GM23338 (cell line): Measurements from ENCODE around the gene NABP1.

ENCODE experiments used
- CREB1 ChIP-seq: fragments of 250-450 bp; sonication (Bioruptor Pico); IDR thresholded peaks from 2 replicates; pipeline ENCODE4 v1.5.0; 2020; ENCODE audit warnings: low read depth, mild to moderate bottlenecking, moderate library complexity
- CTCF ChIP-seq, 2 experiments: fragments of 200-600 bp in 1 of 2; sonication (generic) in 1 of 2; conservative IDR thresholded peaks; 2 replicates each; pipeline versions ENCODE4 v1.5.1 to v1.6.1; 2016 to 2017; ENCODE audit warnings: antibody characterized with exemption in 2 of 2, low read depth in 2 of 2, mild to moderate bottlenecking in 2 of 2, moderate library complexity in 1 of 2
- EZH2 ChIP-seq: fragments of 200-600 bp; sonication (generic); IDR thresholded peaks from one replicate; pipeline ENCODE4 v1.8.0; 2017; ENCODE audit warnings: antibody characterized with exemption, mild to moderate bottlenecking, low read depth; ENCODE audit not compliant: unreplicated experiment
- EZH2phosphoT487 ChIP-seq: fragments of 200-600 bp; sonication (generic); IDR thresholded peaks from one replicate; pipeline ENCODE4 v1.8.1; 2018; ENCODE audit warnings: antibody characterized with exemption; ENCODE audit not compliant: unreplicated experiment
- JUNB ChIP-seq: IDR thresholded peaks from one replicate; pipeline ENCODE4 v1.6.1; 2016; ENCODE audit warnings: antibody characterized with exemption; ENCODE audit not compliant: unreplicated experiment
- POLR2AphosphoS5 ChIP-seq: IDR thresholded peaks from 2 replicates; pipeline ENCODE4 v1.6.1; 2016; ENCODE audit warnings: antibody characterized with exemption, low read depth
- REST ChIP-seq: IDR thresholded peaks from one replicate; pipeline ENCODE4 v1.6.1; 2018; ENCODE audit warnings: antibody characterized with exemption; ENCODE audit not compliant: unreplicated experiment
- ZNF114 ChIP-seq: fragments of 250-450 bp; sonication (Bioruptor Pico); IDR thresholded peaks from 2 replicates; pipeline ENCODE4 v1.5.0; 2020; ENCODE audit warnings: mild to moderate bottlenecking, moderate library complexity
- ZNF462 ChIP-seq: fragments of 250-450 bp; sonication (Bioruptor Pico); IDR thresholded peaks from 2 replicates; pipeline ENCODE4 v1.5.0; 2020; ENCODE audit warnings: mild to moderate bottlenecking, moderate library complexity

GRCh38 chr2:191711621-191712020, 33.7 kb downstream of the NABP1 start:
- TF ChIP-seq POLR2AphosphoS5 (no peak), CREB1 (CRISPR knock-in tag) (no peak), CTCF (conservative IDR thresholded peaks at IDR 0.05; ENCODE audit: low read depth in 2 of 2) (no peak), REST (no peak), EZH2 (no peak), EZH2phosphoT487 (no peak), JUNB (no peak), ZNF462 (CRISPR knock-in tag) (no peak), ZNF114 (no peak)
